GM13976 (cell line): ENCODE data around the gene CHAD.
"Not testable (repeated sequence)": the region's sequence is repeated elsewhere in the genome, so short reads cannot be mapped to it uniquely, and the experiment has no call there.

ENCODE experiments used
- DNase-seq: peaks from one replicate; pipeline ENCODE4 v3.0.0; 2012; ENCODE audit warnings: low spot score
- in situ Hi-C: fragments of 300-500 bp; cut with MboI; formaldehyde crosslinking; loops from one replicate; pipeline ENCODE4 v1.12.0; 2022; ENCODE audit warnings: low sequenced_read_pairs, mixed read lengths, inconsistent platforms; ENCODE audit not compliant: unreplicated experiment
- TF ChIP-seq, protein P1 (sequence below): IDR thresholded peaks from 2 replicates; pipeline ENCODE4 v1.5.1; 2012; ENCODE audit warnings: borderline replicate concordance, mild to moderate bottlenecking; ENCODE audit not compliant: insufficient read depth; ENCODE audit errors: extremely low read depth, missing control alignments, control extremely low read depth

The CHAD gene

DNA sequence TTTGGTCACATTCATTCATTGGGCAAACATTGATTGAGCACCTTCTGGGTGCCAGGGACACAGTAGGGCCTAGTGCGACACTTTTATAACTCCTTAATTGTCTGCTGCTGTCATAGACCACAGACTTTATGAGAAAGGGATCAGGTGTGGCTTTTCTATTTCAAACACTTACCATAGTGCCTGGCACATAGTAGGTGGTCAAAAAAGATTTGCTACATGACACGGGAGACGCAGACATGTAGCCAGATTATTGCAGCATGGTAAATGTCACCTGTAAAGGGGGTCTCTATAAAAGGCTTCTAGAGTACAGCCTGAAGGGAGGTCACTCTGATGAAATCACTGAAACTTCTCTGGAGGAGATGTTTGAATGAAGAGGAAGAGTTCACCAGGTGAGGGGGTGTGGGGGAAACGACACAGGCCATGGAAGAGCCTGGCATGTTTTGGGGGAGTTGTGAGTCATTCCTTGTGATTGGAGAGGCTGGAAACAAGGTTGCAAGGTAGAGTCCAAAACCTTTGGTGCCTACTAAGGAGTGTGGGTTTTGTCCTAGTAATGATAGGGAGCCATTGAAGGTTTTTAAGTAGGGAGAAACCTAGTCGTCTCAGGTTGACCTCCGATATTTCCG, 11.6 kb upstream of the CHAD start:
- in situ Hi-C loops, result no loop called here
- DNase-seq, result no peak
- TF ChIP-seq, protein P1, sequence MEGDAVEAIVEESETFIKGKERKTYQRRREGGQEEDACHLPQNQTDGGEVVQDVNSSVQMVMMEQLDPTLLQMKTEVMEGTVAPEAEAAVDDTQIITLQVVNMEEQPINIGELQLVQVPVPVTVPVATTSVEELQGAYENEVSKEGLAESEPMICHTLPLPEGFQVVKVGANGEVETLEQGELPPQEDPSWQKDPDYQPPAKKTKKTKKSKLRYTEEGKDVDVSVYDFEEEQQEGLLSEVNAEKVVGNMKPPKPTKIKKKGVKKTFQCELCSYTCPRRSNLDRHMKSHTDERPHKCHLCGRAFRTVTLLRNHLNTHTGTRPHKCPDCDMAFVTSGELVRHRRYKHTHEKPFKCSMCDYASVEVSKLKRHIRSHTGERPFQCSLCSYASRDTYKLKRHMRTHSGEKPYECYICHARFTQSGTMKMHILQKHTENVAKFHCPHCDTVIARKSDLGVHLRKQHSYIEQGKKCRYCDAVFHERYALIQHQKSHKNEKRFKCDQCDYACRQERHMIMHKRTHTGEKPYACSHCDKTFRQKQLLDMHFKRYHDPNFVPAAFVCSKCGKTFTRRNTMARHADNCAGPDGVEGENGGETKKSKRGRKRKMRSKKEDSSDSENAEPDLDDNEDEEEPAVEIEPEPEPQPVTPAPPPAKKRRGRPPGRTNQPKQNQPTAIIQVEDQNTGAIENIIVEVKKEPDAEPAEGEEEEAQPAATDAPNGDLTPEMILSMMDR, result no peak

DNA sequence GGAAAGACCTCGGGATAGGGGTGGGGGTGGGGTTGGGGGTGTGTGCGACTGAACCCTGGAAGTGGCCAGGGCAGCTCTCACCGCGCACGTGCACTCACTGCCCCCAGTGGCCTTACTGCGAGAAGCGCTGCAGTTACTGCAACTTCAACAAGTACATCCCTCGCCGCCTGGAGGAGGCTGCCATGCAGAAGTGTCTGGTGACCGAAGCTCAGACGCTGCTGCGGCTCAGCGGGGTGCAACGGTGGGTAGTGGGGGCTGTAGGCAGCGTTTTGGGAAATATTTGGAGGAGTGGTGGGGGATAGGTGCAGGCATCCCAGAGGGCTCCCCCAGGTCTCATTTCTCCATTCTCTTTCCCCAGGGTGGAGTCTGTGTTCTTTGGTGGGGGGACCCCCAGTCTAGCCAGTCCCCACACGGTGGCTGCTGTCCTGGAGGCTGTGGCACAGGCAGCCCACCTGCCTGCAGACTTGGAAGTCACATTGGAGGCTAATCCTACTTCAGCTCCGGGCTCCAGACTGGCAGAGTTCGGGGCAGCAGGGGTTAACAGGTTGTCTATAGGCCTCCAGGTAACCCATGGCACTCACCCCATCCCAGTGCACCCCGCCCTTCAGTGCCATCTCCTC, 11.0 kb upstream of the CHAD start:
- in situ Hi-C loops, result no loop called here
- DNase-seq, result peak; percentile 81
- TF ChIP-seq, protein P1, result peak; percentile 51

DNA sequence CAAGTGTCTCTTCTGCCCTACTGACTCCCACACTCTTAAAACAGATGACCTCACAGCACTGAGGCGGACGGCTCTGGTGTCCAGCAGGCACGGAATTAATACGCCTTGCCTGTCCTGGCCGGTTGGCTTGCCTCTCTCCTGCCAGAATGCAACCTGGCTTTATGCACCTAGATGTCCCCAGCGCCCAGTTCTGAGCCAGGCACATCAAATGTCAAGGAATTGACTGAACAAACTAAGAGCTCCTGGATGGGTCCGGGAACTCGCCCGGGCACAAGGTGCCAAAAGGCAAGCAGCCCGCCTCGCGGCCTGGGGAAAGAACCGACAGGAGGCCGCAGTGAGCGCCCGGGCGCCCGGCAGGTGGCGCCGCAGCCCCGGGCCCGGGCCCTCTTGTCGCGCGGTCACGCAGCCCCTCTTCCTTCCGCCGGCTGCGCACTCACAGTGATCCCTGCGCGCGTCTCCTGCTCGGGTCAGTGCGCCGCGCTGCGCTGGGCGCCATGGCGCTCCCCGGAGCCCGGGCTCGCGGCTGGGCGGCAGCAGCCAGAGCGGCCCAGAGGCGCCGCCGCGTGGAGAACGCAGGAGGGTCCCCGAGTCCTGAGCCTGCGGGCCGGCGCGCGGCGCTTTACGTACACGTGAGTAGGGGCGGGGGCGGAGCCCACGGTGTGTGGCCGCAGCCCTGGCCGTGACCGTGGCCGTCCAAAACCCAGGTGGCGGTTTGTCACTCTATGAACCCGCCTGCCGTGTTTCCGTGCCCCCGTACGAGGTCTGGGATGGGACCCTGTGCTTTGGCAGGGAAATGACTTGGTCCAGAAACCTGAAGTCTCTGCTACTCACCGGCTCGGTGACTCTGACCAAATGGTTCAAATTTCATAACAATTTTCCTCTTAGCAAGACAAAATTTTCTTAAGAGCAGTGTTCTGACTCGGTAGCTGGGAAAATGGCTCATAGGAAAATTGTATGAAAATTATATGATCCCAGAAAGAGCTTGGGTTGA, 10.0 kb upstream of the CHAD start, which contains the start of gene RSAD1:
RSAD1 (plus strand) TSS at position 470 of the 991 bp plus-strand sequence; CDS start at position 495, 25 bp downstream.
- in situ Hi-C loops, result no loop called here
- TF ChIP-seq, protein P1, result peak; percentile 81
- DNase-seq, result peak; percentile 93

GRCh38 chr17:50477976-50478375, 9.3 kb upstream of the CHAD start:
- no peak for DNase-seq
- in situ Hi-C loops, result no loop called here
- TF ChIP-seq, protein P1, result no peak

GRCh38 chr17:50476545-50477315, 8.1 kb upstream of the CHAD start:
- TF ChIP-seq, protein P1, result no peak
- no peak for DNase-seq
- in situ Hi-C loops, result no loop called here

GRCh38 chr17:50475775-50476544, 7.3 kb upstream of the CHAD start:
- in situ Hi-C loops, DNase-seq: not testable (repeated sequence)
